Activated CD4-positive, alpha-beta T cell treated with anti-CD3 and anti-CD28 coated beads, Interleukin-2, amount 10 ng/mL, durations not matched to agents 24 days and 14 days (primary cell): Measurements from ENCODE around the gene ACOX3. TPM values are rescaled to one million over a fixed set of nuclear protein-coding genes. Genes with fewer than 3 reads are reported as not detected.
"Not testable (repeated sequence)": the region's sequence is repeated elsewhere in the genome, so short reads cannot be mapped to it uniquely, and the experiment has no call there.

Experiments used
- DNase-seq: peaks from one replicate; pipeline ENCODE4 v3.0.0; 2022
- H3K27ac Mint-ChIP-seq: one replicate; pipeline ENCODE4 v1.8.0; 2022; ENCODE audit warnings: mild to moderate bottlenecking, mixed read lengths
- H3K27me3 Mint-ChIP-seq: one replicate; pipeline ENCODE4 v1.8.0; 2022; ENCODE audit warnings: mixed read lengths
- H3K36me3 Mint-ChIP-seq: one replicate; pipeline ENCODE4 v1.8.0; 2022; ENCODE audit warnings: low read depth, mild to moderate bottlenecking, mixed read lengths
- H3K4me1 Mint-ChIP-seq: one replicate; pipeline ENCODE4 v1.8.0; 2021; ENCODE audit warnings: mixed read lengths
- H3K4me3 Mint-ChIP-seq: one replicate; pipeline ENCODE4 v1.8.0; 2022; ENCODE audit warnings: mild to moderate bottlenecking, moderate library complexity, mixed read lengths
- H3K9me3 Mint-ChIP-seq: one replicate; pipeline ENCODE4 v1.8.0; 2021; ENCODE audit warnings: mixed read lengths
- intact Hi-C: fragments of 100-400 bp; cut with micrococcal nuclease; formaldehyde crosslinking; loops from one replicate; pipeline ENCODE4 v1.15.1; 2023
- total RNA-seq: library from RNA; stranded (reverse); gene quantifications from 2 replicates; pipeline ENCODE4 v1.2.3, GENCODE V29; 2022

Gene ACOX3
- total RNA-seq, 1 donor from 2014 or later: 20.5 TPM

- H3K4me3 Mint-ChIP-seq: no peak overlapping the region
- peaks cover 22% of the 10 kb centered on the region for H3K4me1 Mint-ChIP-seq
- DNase-seq: no peak
- no peaks in the 10 kb centered on the region for H3K9me3 Mint-ChIP-seq
- H3K27ac Mint-ChIP-seq: no peak overlapping the region
- peaks cover 26% of the 10 kb centered on the region for H3K36me3 Mint-ChIP-seq
- intact Hi-C loops: no loop called here
- no peaks in the 10 kb centered on the region for H3K27me3 Mint-ChIP-seq
These were observed 29.0 kb downstream of the ACOX3 start for GRCh38 chr4:8411351-8412180.

DNA sequence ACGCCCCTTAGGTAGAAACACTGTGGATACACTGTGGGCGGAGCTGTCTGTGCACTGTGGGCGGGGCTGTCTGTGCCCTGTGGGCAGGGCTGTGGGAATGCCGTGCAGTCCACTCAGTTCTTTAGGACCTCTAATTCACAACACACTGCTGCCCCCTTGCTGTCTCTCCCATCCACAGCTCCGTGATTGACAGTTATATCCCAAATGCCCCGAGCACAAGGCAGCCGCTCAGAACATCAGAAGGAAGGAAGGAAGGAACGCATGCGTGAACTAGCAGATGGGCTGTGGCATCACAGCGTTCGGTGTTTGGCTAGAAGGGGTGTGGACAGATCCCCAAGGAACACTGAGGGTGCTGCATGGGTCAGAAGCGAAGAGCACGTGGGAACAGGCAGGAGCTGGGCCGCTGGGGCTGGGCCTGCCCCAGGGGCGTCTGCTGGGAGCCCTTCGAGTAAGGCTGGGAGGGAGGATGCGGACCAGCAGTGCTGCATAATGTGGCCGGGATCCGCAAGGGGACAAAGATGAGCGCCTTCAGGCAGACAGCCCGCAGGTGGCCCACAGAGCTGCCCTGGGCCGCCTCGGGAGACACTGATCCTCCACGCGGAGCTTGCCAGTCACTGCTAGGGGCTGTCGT, 29.8 kb downstream of the ACOX3 start:
- intact Hi-C loops: no loop called here
- H3K27ac Mint-ChIP-seq: no peak overlapping the region
- DNase-seq: no peak
- H3K27me3 Mint-ChIP-seq: no peaks in the 10 kb centered on the region
- H3K36me3 Mint-ChIP-seq: peaks cover 25% of the 10 kb centered on the region
- H3K9me3 Mint-ChIP-seq: no peaks in the 10 kb centered on the region
- H3K4me3 Mint-ChIP-seq: no peak overlapping the region
- peaks cover 22% of the 10 kb centered on the region for H3K4me1 Mint-ChIP-seq

DNA sequence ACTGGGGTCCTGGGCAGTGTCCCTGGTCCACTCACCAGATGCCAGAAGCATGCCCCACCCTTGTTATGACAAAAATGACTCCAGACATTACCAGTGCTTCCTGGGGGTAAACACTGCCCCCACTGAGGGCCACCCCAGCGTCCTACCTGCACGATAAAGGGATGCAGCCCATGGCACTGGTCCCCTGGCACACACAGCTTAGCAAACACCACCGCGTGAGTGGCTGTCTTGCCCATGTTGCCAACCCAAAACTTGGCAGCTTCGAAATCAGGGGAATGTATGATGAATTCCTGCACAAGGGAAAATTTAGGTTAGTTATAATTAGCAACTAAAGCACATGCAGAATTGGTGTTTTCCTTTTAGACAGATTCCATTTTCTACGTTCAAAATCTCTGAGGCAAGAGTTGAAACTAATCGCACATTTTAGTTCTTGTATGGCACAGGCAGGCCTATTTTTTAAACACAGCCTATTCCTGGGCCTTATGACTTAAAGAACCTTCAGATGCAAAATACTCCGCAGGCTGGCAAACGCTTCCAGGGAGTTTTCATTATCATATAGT, 30.4 kb downstream of the ACOX3 start:
- Mint-ChIP-seq H3K4me3 (no peak overlapping the region), H3K36me3 (peaks cover 24% of the 10 kb centered on the region), H3K9me3 (no peaks in the 10 kb centered on the region), H3K27me3 (no peaks in the 10 kb centered on the region), H3K4me1 (peaks cover 22% of the 10 kb centered on the region), H3K27ac (no peak overlapping the region)
- intact Hi-C loops: no loop called here
- no peak for DNase-seq

DNA sequence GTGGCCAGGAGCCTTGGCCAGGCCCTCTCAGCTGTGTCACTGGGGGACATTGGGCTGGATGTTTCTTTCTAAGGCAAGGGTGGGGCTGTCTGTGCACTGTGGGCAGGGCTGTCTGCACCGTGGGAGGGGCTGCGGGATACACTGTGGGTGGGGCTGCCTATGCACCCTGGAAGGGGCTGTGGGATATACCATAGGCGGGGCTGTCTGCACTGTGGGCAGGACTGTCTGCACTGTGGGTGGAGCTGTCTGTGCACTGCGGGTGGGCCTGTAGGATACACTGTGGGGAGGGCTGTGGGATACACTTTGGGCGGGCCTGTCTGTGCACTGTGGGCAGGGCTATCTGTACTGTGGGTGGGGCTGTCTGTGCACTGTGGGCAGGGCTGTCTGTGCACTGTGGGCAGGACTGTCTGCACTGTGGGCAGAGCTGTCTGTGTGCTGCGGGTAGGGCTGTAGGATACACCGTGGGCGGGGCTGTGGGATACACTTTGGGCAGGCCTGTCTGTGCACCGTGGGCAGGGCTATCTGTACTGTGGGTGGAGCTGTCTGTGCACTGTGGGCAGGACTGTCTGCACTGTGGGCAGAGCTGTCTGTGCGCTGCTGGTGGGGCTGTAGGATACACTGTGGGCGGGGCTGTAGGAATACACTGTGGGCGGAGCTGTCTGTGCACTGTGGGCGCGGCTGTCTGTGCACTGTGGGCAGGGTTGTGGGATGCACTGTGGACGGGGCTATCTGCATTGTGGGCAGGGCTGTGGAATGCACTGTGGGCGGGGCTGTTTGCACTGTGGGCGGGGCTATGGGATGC, 31.1 kb downstream of the ACOX3 start:
- peak; percentile 85 for DNase-seq
- Mint-ChIP-seq H3K9me3 (no peaks in the 10 kb centered on the region), H3K4me1 (peaks cover 17% of the 10 kb centered on the region), H3K27me3 (no peaks in the 10 kb centered on the region), H3K4me3 (no peak overlapping the region), H3K36me3 (peaks cover 18% of the 10 kb centered on the region), H3K27ac (peak overlapping the region; percentile 29)
- intact Hi-C loops: no loop called here

GRCh38 chr4:8407756-8408155, 32.8 kb downstream of the ACOX3 start:
- no peaks in the 10 kb centered on the region for H3K27me3 Mint-ChIP-seq
- H3K36me3 Mint-ChIP-seq: peaks cover 12% of the 10 kb centered on the region

GRCh38 chr4:8407316-8407715, 33.2 kb downstream of the ACOX3 start:
- Mint-ChIP-seq H3K27me3 (no peaks in the 10 kb centered on the region), H3K9me3 (no peaks in the 10 kb centered on the region), H3K36me3 (peaks cover 12% of the 10 kb centered on the region), H3K4me1 (peaks cover 11% of the 10 kb centered on the region), H3K4me3 (no peak overlapping the region), H3K27ac (no peak overlapping the region)
- no peak for DNase-seq
- intact Hi-C loops: no loop called here

More at GRCh38 chr4:8407756-8408155, 32.8 kb downstream of the ACOX3 start:
- DNase-seq: no peak
- no peak overlapping the region for H3K27ac Mint-ChIP-seq
- no peaks in the 10 kb centered on the region for H3K9me3 Mint-ChIP-seq
- peaks cover 11% of the 10 kb centered on the region for H3K4me1 Mint-ChIP-seq
- H3K4me3 Mint-ChIP-seq: no peak overlapping the region
- intact Hi-C loops: no loop called here

DNA sequence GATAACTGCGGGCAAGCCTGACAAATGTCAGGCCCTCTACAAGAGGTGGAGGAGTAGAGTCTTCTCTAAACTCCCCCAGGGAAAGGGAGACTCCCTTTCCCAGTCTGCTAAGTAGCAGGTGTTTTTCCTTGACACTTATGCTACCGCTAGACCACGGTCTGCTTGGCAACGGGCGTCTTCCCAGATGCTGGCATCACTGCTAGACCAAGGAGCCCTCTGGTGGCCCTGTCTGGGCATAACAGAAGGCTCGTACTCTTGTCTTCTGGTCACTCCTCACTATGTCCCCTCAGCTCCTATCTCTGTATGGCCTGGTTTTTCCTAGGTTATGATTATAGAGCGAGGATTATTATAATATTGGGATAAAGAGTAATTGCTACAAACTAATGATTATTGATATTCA, 33.6 kb downstream of the ACOX3 start:
- DNase-seq: peak; percentile 65
- H3K4me1 Mint-ChIP-seq: peaks cover 11% of the 10 kb centered on the region
- H3K27ac Mint-ChIP-seq, H3K9me3 Mint-ChIP-seq, H3K27me3 Mint-ChIP-seq, H3K4me3 Mint-ChIP-seq, intact Hi-C loops: not testable (repeated sequence)
- H3K36me3 Mint-ChIP-seq: peaks cover 12% of the 10 kb centered on the region

GRCh38 chr4:8405516-8405875, 35.0 kb downstream of the ACOX3 start:
- no peak for DNase-seq
- H3K27me3 Mint-ChIP-seq: no peaks in the 10 kb centered on the region
- no peak overlapping the region for H3K27ac Mint-ChIP-seq
- H3K4me3 Mint-ChIP-seq: no peak overlapping the region
- H3K4me1 Mint-ChIP-seq: peaks cover 9% of the 10 kb centered on the region
- H3K36me3 Mint-ChIP-seq: peaks cover 12% of the 10 kb centered on the region
- H3K9me3 Mint-ChIP-seq: no peaks in the 10 kb centered on the region
- intact Hi-C loops: loop anchor here (2.0 kb wide), 1 partner anchor 229 kb away; no protein-coding TSS in a partner anchor

DNA sequence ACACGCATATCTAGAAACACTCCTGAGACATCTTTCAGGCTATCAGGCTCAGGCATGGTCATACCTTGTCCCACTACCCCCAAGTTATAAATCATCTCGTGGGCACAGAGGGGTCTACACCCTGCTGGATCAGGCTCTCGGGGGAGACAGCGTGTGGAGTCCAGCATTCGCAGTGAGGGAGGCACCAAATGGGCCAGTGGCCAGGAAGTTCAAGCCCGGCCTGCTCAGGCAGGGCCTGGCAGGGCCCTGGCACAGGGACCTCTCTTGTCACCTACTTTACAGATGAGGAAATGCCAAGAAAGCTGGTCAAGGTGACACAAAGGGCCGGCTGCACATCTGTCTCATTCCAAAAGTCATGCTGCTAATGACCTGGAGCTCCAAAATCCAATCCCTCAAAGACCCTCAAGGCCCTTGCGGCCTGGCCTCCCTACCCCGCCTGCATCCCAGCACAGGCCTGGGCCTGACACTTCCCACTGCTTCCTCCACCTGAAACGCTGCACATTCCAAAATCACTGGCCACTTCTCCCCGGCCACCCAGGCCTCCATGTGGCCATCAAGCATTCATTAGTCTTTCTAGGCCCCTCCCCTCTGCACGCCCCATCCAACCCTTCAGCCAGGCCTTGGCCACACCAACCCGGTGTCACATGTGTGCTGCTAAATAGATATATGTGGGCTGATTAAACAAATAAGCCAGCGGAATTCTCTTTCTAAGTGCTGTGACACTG, 35.6 kb downstream of the ACOX3 start:
- Mint-ChIP-seq H3K4me3 (no peak overlapping the region), H3K27me3 (no peaks in the 10 kb centered on the region), H3K36me3 (peaks cover 12% of the 10 kb centered on the region), H3K4me1 (peaks cover 9% of the 10 kb centered on the region), H3K27ac (peak overlapping the region; percentile 16), H3K9me3 (no peaks in the 10 kb centered on the region)
- DNase-seq: no peak
- intact Hi-C loops: loop anchor here (2.0 kb wide), 1 partner anchor 228 kb away; no protein-coding TSS in a partner anchor

DNA sequence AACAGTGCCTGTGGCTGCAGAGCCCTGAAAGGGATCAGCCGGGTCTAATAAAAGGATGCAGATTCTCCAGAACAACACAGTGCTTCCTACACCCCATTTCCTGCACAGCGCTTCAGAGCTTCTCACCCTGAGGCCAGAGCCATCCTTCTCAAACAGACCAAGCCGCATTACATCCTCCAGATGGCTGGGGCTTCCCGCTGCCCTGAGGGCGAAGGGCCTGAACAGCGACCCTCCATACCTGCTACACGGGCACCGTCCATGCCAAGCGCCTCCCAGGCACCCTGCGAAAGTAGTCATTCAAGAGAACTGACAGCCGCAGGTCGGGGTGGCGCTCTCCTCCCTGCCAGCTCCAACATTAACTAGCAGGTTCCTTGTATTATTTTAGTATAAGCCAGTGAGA, 36.5 kb downstream of the ACOX3 start:
- Mint-ChIP-seq H3K4me1 (no peaks in the 10 kb centered on the region), H3K27ac (no peak overlapping the region), H3K9me3 (no peaks in the 10 kb centered on the region), H3K36me3 (peaks cover 5% of the 10 kb centered on the region), H3K4me3 (no peak overlapping the region), H3K27me3 (no peaks in the 10 kb centered on the region)
- no peak for DNase-seq
- intact Hi-C loops: loop anchor here (1.0 to 2.0 kb wide), 3 partner anchors 137 to 227 kb away; no protein-coding TSS in a partner anchor

DNA sequence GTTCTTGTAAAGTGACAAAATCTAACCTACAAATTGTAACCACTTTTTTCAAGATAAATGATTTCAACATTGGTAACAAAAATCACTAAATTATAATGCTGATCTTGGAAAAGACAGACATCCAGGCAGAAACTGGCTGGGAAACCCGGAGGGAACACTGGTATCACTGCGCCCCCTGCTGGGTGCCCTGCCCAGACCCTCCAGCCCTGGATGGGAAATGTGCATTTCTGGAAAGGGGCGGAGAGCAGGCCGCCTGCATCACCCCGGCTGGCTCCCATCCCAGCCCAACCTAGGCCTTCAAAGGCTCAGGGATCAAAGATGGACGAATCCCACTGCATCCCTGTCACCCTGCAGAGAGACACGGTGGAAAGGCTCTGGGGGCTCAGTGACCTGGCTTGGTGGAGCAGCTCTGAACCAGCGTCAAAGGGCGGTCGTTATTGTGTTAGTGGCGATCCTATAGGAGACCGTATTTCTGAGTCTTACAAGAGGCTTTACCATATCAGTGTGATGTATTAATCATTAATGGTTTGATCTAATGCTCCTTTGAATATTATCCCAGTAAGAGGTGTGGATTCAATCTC, 37.3 kb downstream of the ACOX3 start:
- no peak overlapping the region for H3K27ac Mint-ChIP-seq
- no peaks in the 10 kb centered on the region for H3K9me3 Mint-ChIP-seq
- H3K4me3 Mint-ChIP-seq: no peak overlapping the region
- no peaks in the 10 kb centered on the region for H3K4me1 Mint-ChIP-seq
- peak; percentile 82 for DNase-seq
- H3K27me3 Mint-ChIP-seq: no peaks in the 10 kb centered on the region
- peaks cover 4% of the 10 kb centered on the region for H3K36me3 Mint-ChIP-seq
- intact Hi-C loops: loop anchor here (1.0 to 2.0 kb wide), 2 partner anchors 136 to 161 kb away; no protein-coding TSS in a partner anchor

- peaks cover 4% of the 10 kb centered on the region for H3K36me3 Mint-ChIP-seq
- intact Hi-C loops: loop anchor here (1.0 to 2.0 kb wide), 2 partner anchors 136 to 160 kb away; no protein-coding TSS in a partner anchor
These were observed 37.9 kb downstream of the ACOX3 start for GRCh38 chr4:8402640-8403039.

DNA sequence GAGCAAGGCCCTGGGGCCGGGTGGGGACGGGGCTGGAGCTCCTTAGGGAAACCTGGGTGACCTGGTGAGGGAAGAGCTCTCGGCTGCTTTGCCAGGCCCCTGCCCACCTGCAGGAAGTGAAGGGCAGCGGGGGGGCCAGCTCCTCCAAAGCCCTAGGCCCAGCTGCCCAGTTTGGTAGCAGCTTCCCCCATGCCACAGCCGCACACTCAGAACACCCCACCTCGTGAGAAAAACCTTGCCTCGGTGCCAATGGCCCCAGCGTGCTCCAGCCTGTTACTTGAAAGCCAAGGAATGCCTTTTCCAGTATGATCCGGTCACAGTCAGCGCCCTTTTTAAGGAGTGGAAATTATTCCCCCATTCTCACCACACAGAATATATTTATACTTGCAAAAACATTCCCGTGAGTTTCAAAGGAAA, 38.3 kb downstream of the ACOX3 start:
- intact Hi-C loops: loop anchor here (2.0 kb wide), 1 partner anchor 135 kb away; no protein-coding TSS in a partner anchor
- no peak overlapping the region for H3K4me3 Mint-ChIP-seq
- H3K4me1 Mint-ChIP-seq: no peaks in the 10 kb centered on the region
- peaks cover 4% of the 10 kb centered on the region for H3K36me3 Mint-ChIP-seq
- no peaks in the 10 kb centered on the region for H3K9me3 Mint-ChIP-seq
- DNase-seq: no peak
- H3K27me3 Mint-ChIP-seq: no peaks in the 10 kb centered on the region
- no peak overlapping the region for H3K27ac Mint-ChIP-seq

More at GRCh38 chr4:8402640-8403039, 37.9 kb downstream of the ACOX3 start:
- DNase-seq: no peak
- H3K27ac Mint-ChIP-seq: no peak overlapping the region
- H3K4me3 Mint-ChIP-seq: no peak overlapping the region
- no peaks in the 10 kb centered on the region for H3K4me1 Mint-ChIP-seq
- no peaks in the 10 kb centered on the region for H3K27me3 Mint-ChIP-seq
- H3K9me3 Mint-ChIP-seq: no peaks in the 10 kb centered on the region
